OCI-LY1 (cell line): ENCODE results near the gene RPL9.

ENCODE experiments used
- H2AFZ ChIP-seq: fragments of 200-600 bp; sonication (generic), shearing (Covaris generic); 2 replicates; pipeline ENCODE4 v1.6.0; 2014; ENCODE audit warnings: antibody characterized with exemption, mild to moderate bottlenecking, low read length
- H3F3A ChIP-seq: fragments of 200-600 bp; sonication (generic), shearing (Covaris generic); 2 replicates; pipeline ENCODE4 v1.6.0; 2014; ENCODE audit warnings: mild to moderate bottlenecking, antibody characterized with exemption, low read length, moderate library complexity; ENCODE audit not compliant: insufficient read depth
- H3K27ac ChIP-seq: fragments of 200-600 bp; sonication (generic); 2 replicates; pipeline ENCODE4 v1.5.1; 2014; ENCODE audit warnings: low read length, mixed run types, mild to moderate bottlenecking, low read depth; ENCODE audit not compliant: poor library complexity, severe bottlenecking
- H3K27me3 ChIP-seq: fragments of 200-600 bp; sonication (generic); 2 replicates; pipeline ENCODE4 v1.6.0; 2014; ENCODE audit warnings: antibody characterized with exemption, mild to moderate bottlenecking, low read length, moderate library complexity; ENCODE audit not compliant: insufficient read depth
- H3K36me3 ChIP-seq: fragments of 200-600 bp; sonication (generic); 2 replicates; pipeline ENCODE4 v1.6.1; 2014; ENCODE audit warnings: mild to moderate bottlenecking, antibody characterized with exemption, low read length, moderate library complexity, mixed read lengths; ENCODE audit not compliant: insufficient read depth
- H3K4me1 ChIP-seq: fragments of 200-600 bp; sonication (generic); 2 replicates; pipeline ENCODE4 v1.5.1; 2014; ENCODE audit warnings: mild to moderate bottlenecking, low read length, moderate library complexity; ENCODE audit not compliant: insufficient read depth, severe bottlenecking
- H3K4me2 ChIP-seq: fragments of 200-600 bp; sonication (generic), shearing (Covaris generic); 2 replicates; pipeline ENCODE4 v1.6.1; 2014; ENCODE audit warnings: low read length
- H3K4me3 ChIP-seq: fragments of 200-600 bp; sonication (generic); 2 replicates; pipeline ENCODE4 v1.5.1; 2014; ENCODE audit warnings: low read length, low read depth, mild to moderate bottlenecking, mixed read lengths; ENCODE audit not compliant: poor library complexity, severe bottlenecking
- H3K79me2 ChIP-seq: fragments of 200-600 bp; shearing (Covaris generic); 2 replicates; pipeline ENCODE4 v1.6.1; 2016; ENCODE audit warnings: mixed run types, low read length, mixed read lengths; ENCODE audit not compliant: insufficient read depth
- H3K9ac ChIP-seq: fragments of 200-600 bp; sonication (generic), shearing (Covaris generic); 2 replicates; pipeline ENCODE4 v1.6.1; 2014; ENCODE audit warnings: mild to moderate bottlenecking, low read length, mixed read lengths
- H3K9me2 ChIP-seq: fragments of 200-600 bp; sonication (generic), shearing (Covaris generic); 2 replicates; pipeline ENCODE4 v1.6.1; 2014; ENCODE audit warnings: low read depth, mild to moderate bottlenecking, low read length, mixed read lengths
- H3K9me3 ChIP-seq: fragments of 200-600 bp; shearing (Covaris generic); 2 replicates; pipeline ENCODE4 v1.6.1; 2014; ENCODE audit warnings: low read length, mixed read lengths
- H4K20me1 ChIP-seq: fragments of 200-600 bp; sonication (generic), shearing (Covaris generic); 2 replicates; pipeline ENCODE4 v1.6.0; 2016; ENCODE audit warnings: mild to moderate bottlenecking, low read length; ENCODE audit not compliant: insufficient read depth
- EZH2 ChIP-seq: fragments of 200-600 bp; sonication (generic), shearing (Covaris generic); IDR thresholded peaks from 2 replicates; pipeline ENCODE4 v1.8.0; 2017; ENCODE audit warnings: borderline replicate concordance, mixed run types, mild to moderate bottlenecking, antibody characterized with exemption, low read length, moderate library complexity, mixed read lengths
- TF ChIP-seq, protein P1 (sequence below): fragments of 200-600 bp; sonication (generic), shearing (Covaris generic); IDR thresholded peaks from 2 replicates; pipeline ENCODE4 v1.5.1; 2017; ENCODE audit warnings: mild to moderate bottlenecking, antibody characterized with exemption, low read length, moderate library complexity, mixed read lengths

Gene RPL9

DNA sequence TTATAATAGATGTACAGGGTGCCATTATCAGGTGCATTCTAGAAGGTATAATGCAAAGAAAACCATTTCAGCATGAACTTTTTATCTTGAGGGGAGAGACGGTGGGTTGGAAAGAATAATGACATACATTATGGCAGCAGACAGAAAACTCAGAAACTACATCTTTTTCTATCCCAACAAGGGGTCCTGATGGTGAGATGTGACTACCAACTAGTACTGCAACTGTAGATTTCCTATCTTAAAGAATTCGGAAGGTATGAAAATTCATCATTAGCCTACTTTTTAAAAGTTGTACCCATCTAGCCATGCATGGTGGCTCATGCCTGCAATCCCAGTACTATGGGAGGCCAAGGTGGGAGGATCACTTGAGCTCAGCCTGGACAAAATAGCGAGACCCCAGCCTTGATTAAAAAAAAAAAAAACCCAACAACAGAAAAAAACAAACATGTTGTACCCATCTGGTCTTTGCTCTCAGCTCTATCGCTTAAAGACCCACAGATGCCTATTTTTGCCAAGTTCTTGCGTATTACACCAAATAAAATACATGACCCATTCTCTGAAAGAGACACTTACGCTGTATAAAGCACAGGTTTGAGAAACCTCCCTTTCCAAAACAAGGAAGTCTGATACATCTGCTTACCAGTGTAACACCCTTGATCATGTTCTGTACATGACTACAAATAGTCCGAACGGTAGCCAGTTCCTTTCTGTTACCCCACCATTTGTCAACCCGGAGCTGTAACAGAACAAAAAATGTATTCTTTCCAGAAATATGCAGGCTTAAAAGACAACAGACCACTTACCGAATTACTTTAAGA is 1.6 kb downstream of the RPL9 start:
- Histone ChIP-seq H2AFZ (no peak overlapping the region), H3K4me2 (peak overlapping the region; percentile 98), H4K20me1 (peaks cover 7% of the 10 kb centered on the region; the same call in 1 of the 2 replicates), H3K4me1 (peaks cover 30% of the 10 kb centered on the region), H3F3A (peaks cover 8% of the 10 kb centered on the region; the same call in 1 of the 2 replicates), H3K4me3 (peak overlapping the region; percentile 90), H3K79me2 (peaks cover 22% of the 10 kb centered on the region), H3K9me3 (no peaks in the 10 kb centered on the region), H3K9ac (peak overlapping the region; percentile 92), H3K9me2 (no peaks in the 10 kb centered on the region), H3K27me3 (no peaks in the 10 kb centered on the region), H3K27ac (no peak overlapping the region), H3K36me3 (peaks cover 70% of the 10 kb centered on the region)
- TF ChIP-seq, protein P1, sequence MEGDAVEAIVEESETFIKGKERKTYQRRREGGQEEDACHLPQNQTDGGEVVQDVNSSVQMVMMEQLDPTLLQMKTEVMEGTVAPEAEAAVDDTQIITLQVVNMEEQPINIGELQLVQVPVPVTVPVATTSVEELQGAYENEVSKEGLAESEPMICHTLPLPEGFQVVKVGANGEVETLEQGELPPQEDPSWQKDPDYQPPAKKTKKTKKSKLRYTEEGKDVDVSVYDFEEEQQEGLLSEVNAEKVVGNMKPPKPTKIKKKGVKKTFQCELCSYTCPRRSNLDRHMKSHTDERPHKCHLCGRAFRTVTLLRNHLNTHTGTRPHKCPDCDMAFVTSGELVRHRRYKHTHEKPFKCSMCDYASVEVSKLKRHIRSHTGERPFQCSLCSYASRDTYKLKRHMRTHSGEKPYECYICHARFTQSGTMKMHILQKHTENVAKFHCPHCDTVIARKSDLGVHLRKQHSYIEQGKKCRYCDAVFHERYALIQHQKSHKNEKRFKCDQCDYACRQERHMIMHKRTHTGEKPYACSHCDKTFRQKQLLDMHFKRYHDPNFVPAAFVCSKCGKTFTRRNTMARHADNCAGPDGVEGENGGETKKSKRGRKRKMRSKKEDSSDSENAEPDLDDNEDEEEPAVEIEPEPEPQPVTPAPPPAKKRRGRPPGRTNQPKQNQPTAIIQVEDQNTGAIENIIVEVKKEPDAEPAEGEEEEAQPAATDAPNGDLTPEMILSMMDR: no peak
- TF ChIP-seq EZH2: no peak

DNA sequence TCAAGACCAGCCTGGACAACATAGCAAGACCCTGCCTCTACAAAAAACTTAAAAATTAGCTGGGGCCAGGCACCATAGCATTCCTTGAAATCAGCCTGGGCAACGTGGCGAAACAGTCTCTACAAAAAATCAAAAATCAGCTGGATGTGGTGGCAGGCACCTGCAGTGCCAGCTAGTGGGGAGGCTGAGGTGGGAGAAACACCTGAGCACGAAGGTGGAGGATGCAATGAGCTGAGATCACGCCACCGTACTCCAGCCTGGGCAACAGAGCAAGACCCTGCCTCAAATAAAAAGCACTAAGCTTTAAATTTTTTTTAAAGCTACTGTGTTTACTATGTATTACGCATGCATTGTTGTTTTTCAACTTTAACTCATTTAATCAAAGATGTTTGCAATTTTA is 3.2 kb downstream of the RPL9 start:
- Histone ChIP-seq H3F3A (peaks cover 18% of the 10 kb centered on the region; the same call in 1 of the 2 replicates), H3K4me3 (no peak overlapping the region), H3K27ac (no peak overlapping the region), H3K9ac (no peak overlapping the region), H3K27me3 (no peaks in the 10 kb centered on the region), H3K79me2 (peaks cover 22% of the 10 kb centered on the region), H4K20me1 (peaks cover 7% of the 10 kb centered on the region; the same call in 1 of the 2 replicates), H3K4me2 (no peak overlapping the region), H3K9me3 (no peaks in the 10 kb centered on the region), H3K36me3 (peaks cover 79% of the 10 kb centered on the region), H3K9me2 (no peaks in the 10 kb centered on the region), H3K4me1 (peaks cover 30% of the 10 kb centered on the region), H2AFZ (no peak overlapping the region)
- TF ChIP-seq, protein P1: no peak
- no peak for TF ChIP-seq EZH2

DNA sequence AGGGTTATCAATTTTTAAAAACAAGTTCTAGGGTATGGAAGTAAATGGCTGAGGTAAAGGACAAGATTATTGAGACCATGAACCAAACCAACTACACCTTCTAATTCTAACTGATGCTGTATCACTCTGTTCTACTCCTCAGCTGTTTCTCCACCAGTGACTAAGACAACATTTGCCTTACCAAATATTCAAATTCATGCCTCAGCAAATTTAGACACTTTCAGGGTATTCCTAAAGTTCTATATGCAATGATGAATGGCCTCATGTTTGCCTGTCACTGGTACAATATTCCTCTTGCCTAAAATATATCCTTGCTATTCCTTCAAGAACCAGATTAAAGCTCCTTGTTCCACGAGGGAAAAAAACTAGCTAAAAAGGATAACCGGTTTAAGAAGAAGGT is 5.0 kb downstream of the RPL9 start:
- H3K27ac ChIP-seq: no peak overlapping the region
- peaks cover 87% of the 10 kb centered on the region for H3K36me3 ChIP-seq
- H3K4me1 ChIP-seq: peaks cover 25% of the 10 kb centered on the region
- H3K4me3 ChIP-seq: no peak overlapping the region
- peaks cover 7% of the 10 kb centered on the region; the same call in 1 of the 2 replicates for H4K20me1 ChIP-seq
- no peaks in the 10 kb centered on the region for H3K27me3 ChIP-seq
- no peaks in the 10 kb centered on the region for H3K9me2 ChIP-seq
- H3F3A ChIP-seq: peaks cover 20% of the 10 kb centered on the region; the same call in 1 of the 2 replicates
- H3K4me2 ChIP-seq: no peak overlapping the region
- H3K9me3 ChIP-seq: no peaks in the 10 kb centered on the region
- H3K79me2 ChIP-seq: peaks cover 22% of the 10 kb centered on the region
- no peak overlapping the region for H2AFZ ChIP-seq
- H3K9ac ChIP-seq: no peak overlapping the region
- TF ChIP-seq EZH2: no peak
- TF ChIP-seq, protein P1: no peak
